Measurements from ENCODE around the gene OLFML3.

- TF ChIP-seq POLR2A (IDR thresholded peaks at IDR 0.05; ENCODE audit: low read length) = no peak
- no peak for TF ChIP-seq GATA1 (IDR thresholded peaks at IDR 0.05; ENCODE audit: low read depth, low read length)
Observed at GRCh38 chr1:113934511-113935055, 44.7 kb upstream of the OLFML3 start.
